Endothelial cell of coronary artery (primary cell): ENCODE results near the gene MEP1B. TPM values are rescaled to one million over a fixed set of nuclear protein-coding genes. Genes with fewer than 3 reads are reported as not detected.

Experiments used
- total RNA-seq: library from RNA; depleted of rRNA; stranded (reverse); fragments of >200 nt; gene quantifications from 2 replicates; pipeline ENCODE4 v1.2.3, GENCODE V29; 2014

MEP1B gene
- total RNA-seq: 0.19 TPM in 1 of 2 replicates, not detected in the other

DNA sequence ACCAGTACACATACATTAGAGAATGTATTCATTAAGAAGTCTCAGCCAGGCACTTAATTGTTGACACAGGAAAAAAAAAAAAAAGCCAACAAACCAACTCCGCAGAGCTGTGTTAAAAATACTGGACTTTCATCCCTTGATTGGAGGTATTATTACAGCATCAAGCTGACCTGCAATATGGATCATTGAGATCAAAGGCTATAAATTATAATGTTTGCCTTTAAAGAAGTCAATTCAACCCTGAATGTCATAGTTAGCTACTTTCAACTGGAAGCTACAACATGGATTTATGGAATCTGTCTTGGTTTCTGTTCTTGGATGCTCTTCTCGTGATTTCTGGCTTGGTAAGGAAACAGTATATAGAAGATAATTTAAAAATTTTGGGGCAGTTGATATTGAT, at the start of gene MEP1B:
TSS of gene MEP1B (plus strand) at position 250 of the 400 bp plus-strand sequence. CDS start at position 282, 32 bp downstream.

Other genes starting within 250 kb of the MEP1B start
- gene TRAPPC8, start 246.9 kb upstream of the MEP1B start, total RNA-seq: 39.9 and 43.3 TPM in 2 replicates
- gene RNF125, start 171.2 kb upstream of the MEP1B start, total RNA-seq: 0.09 and 0.54 TPM in 2 replicates
- gene RNF138, start 98.2 kb upstream of the MEP1B start, total RNA-seq: 26.0 and 33.5 TPM in 2 replicates